ENCODE data around the gene COQ7.

GRCh38 chr16:19094542-19095365 is 27.3 kb downstream of the COQ7 start:
- TF ChIP-seq POLR2A (IDR thresholded peaks at IDR 0.05) (no peak), CTCF (IDR thresholded peaks at IDR 0.05 in 8 of 11, conservative IDR thresholded peaks at IDR 0.05 in 3 of 11) (no peak)

Measured in spleen (tissue), 7 donors.